Measurements from ENCODE around the gene RAB4A. TPM values are rescaled to one million over a fixed set of nuclear protein-coding genes. Genes with fewer than 3 reads are reported as not detected.

The RAB4A gene
- total RNA-seq, 2 experiments from 2014 or later = 26.7 to 28.7 TPM

DNA sequence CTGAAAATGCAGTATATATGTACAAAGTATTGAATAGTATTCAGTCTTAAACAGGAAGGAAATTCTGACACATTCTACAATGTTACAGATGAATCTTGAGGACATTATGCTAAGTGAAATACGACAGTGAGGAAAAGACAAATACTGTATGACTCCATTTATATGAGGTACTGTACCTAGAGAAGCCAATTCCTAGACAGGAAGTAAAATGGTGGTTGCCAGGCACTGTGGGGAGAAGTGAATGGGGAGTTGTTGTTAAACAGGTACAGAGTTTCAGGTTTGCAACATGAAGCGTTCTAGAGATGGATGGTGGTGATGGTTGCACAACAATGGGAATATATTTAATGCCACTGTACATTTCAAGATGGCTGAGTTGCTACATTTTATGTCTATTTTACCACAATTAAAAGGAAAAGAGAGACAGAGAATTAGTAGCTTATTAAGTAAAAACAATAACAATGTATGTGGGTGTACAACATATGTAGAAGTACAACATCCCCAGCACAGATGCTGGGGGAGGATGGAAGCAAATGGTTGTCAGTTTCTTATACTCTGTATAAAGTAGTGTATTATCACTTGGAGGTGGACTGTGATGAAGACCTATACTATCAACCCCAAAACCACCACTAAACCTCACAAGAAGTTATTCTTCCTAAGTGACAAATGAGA is 3.9 kb upstream of the RAB4A start:
- Histone ChIP-seq H3K27me3 (ENCODE audit: control insufficient read depth in 1 of 2, insufficient read depth in 2 of 2, low read length in 2 of 2) (no peaks in the 10 kb centered on the region), H3K9me3 (ENCODE audit: control insufficient read depth in 1 of 2, insufficient read depth in 1 of 2, low read length in 2 of 2) (peaks cover 0 to 10% of the 10 kb centered on the region in 2 experiments), H3K4me1 (ENCODE audit: insufficient read depth, low read length) (peaks cover 10% of the 10 kb centered on the region), H3K36me3 (ENCODE audit: insufficient read depth, low read length) (no peaks in the 10 kb centered on the region), H3K27ac (ENCODE audit: low read depth in 1 of 2, low read length in 2 of 2) (no peak overlapping the region), H3K4me3 (ENCODE audit: low read length) (no peak overlapping the region)
- Mint-ChIP-seq H3K4me3 (peak overlapping the region; percentile 39), H3K27ac (no peak overlapping the region), H3K27me3 (no peaks in the 10 kb centered on the region), H3K9me3 (peaks cover 6% of the 10 kb centered on the region), H3K36me3 (ENCODE audit: low read depth) (peaks cover 7% of the 10 kb centered on the region), H3K4me1 (ENCODE audit: low read depth) (peaks cover 7% of the 10 kb centered on the region)
- CTCF ChIA-PET = interaction anchor here (1.6 kb wide), 1 partner anchor 8 kb away, joined by 4 read pairs; no protein-coding TSS in a partner anchor
- intact Hi-C loops (cut with DNase I, micrococcal nuclease) = no loop called here
- ATAC-seq (ENCODE audit: poor library complexity) (no peak), DNase-seq (no peak)
- POLR2A ChIA-PET = no interaction called here
- TF ChIP-seq, protein P1, sequence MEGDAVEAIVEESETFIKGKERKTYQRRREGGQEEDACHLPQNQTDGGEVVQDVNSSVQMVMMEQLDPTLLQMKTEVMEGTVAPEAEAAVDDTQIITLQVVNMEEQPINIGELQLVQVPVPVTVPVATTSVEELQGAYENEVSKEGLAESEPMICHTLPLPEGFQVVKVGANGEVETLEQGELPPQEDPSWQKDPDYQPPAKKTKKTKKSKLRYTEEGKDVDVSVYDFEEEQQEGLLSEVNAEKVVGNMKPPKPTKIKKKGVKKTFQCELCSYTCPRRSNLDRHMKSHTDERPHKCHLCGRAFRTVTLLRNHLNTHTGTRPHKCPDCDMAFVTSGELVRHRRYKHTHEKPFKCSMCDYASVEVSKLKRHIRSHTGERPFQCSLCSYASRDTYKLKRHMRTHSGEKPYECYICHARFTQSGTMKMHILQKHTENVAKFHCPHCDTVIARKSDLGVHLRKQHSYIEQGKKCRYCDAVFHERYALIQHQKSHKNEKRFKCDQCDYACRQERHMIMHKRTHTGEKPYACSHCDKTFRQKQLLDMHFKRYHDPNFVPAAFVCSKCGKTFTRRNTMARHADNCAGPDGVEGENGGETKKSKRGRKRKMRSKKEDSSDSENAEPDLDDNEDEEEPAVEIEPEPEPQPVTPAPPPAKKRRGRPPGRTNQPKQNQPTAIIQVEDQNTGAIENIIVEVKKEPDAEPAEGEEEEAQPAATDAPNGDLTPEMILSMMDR (IDR thresholded peaks at IDR 0.05) = no peak

DNA sequence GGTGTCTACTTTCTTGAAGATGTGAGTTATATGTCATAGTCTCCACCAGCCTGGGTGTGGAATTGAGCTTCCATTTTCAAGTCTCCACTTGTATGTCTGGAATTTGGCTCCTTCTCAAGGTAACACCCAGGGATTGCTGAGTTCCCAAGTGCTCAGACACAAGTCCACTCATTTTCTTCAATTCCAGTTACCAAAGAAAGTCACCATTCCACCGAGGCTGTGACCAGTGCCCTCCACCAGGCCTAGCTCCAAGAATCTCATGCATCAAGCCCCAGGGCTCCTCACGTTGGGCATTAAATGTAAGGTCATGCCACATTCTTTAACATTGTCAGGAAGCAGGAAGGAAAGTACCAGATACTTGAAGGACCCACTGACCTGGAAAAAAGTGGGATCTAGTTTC is 2.4 kb upstream of the RAB4A start:
- peak overlapping the region; percentile 68 for H3K4me3 Mint-ChIP-seq
- POLR2A ChIA-PET = no interaction called here

DNA sequence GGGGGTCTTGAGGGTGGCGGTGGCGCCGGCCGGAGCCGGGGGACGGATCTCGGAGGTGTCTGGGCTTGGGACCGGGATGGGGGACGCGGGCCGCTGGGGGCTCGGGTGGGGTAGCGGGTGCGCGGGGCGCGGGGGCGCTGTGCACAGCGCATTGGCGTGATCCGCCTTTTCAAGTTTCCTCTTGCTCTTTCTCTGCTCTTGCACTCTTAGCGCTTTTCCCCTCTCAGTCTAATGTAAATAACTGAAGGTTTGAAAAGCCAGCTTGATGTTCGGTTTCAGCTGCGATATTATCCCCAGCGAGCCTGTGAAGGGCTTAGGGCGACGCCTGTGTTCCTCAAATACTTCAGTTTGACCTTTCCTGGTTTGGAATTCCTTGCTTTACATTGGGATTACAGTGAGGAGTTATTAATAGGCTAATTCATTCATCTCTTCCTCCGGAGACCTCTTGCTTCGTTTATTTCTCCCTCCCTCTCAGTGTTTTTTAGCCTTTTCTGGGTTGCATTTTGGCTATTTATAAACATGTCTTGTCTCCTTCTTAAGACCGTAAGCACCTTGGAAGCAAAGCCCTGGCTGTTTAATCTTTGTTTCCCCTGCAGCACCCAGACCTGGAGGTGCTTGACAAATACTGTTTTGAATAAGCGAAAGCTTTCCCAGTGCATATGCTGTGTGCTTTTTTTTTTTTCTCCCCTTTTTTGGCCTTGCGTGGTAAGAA is 693 bp downstream of the RAB4A start:
- Histone ChIP-seq H3K27me3 (ENCODE audit: control insufficient read depth in 1 of 2, insufficient read depth in 2 of 2, low read length in 2 of 2) (no peaks in the 10 kb centered on the region), H3K9me3 (ENCODE audit: control insufficient read depth in 1 of 2, insufficient read depth in 1 of 2, low read length in 2 of 2) (peaks cover 0 to 10% of the 10 kb centered on the region in 2 experiments), H3K36me3 (ENCODE audit: insufficient read depth, low read length) (no peaks in the 10 kb centered on the region), H3K4me1 (ENCODE audit: insufficient read depth, low read length) (peaks cover 34% of the 10 kb centered on the region), H3K27ac (ENCODE audit: low read depth in 1 of 2, low read length in 2 of 2) (no peak overlapping the region), H3K4me3 (ENCODE audit: low read length) (peak overlapping the region; percentile 80)
- peak overlapping the region; percentile 77 for H3K27ac Mint-ChIP-seq
- peaks cover 43% of the 10 kb centered on the region for H3K4me1 Mint-ChIP-seq (ENCODE audit: low read depth)
- H3K36me3 Mint-ChIP-seq (ENCODE audit: low read depth) = peaks cover 7% of the 10 kb centered on the region
- intact Hi-C loops (cut with DNase I, micrococcal nuclease) = loop anchor here (2.0 to 5.0 kb wide), 3 partner anchors 71 to 356 kb away; partner anchors contain the start of genes CCSAP (in 2 of the 2), NUP133 (in 1 of the 2), TAF5L (in 1 of the 2) and URB2 (in 1 of the 2)
- DNase-seq (peak in 10 of 14 experiments; percentile 19 to 66 (median 38)), ATAC-seq (ENCODE audit: poor library complexity) (peak; percentile 73)
- ChIA-PET POLR2A (interaction anchor here (0.7 to 2.8 kb wide), 5 partner anchors 10 to 236 kb away, joined by 3 to 16 read pairs (median 4); partner anchors contain the start of gene CCSAP), CTCF (no interaction called here)
- H3K9me3 Mint-ChIP-seq = peaks cover 6% of the 10 kb centered on the region
- H3K27me3 Mint-ChIP-seq = no peaks in the 10 kb centered on the region
- TF ChIP-seq, protein P1 (IDR thresholded peaks at IDR 0.05) = peak; percentile 16
- peak overlapping the region; percentile 99 for H3K4me3 Mint-ChIP-seq

More for the DNA sequence above, 2.4 kb upstream of the RAB4A start:
- H3K27me3 Mint-ChIP-seq = no peaks in the 10 kb centered on the region
- Histone ChIP-seq H3K36me3 (ENCODE audit: insufficient read depth, low read length) (no peaks in the 10 kb centered on the region), H3K4me1 (ENCODE audit: insufficient read depth, low read length) (peaks cover 26% of the 10 kb centered on the region), H3K27ac (ENCODE audit: low read depth in 1 of 2, low read length in 2 of 2) (no peak overlapping the region), H3K9me3 (ENCODE audit: control insufficient read depth in 1 of 2, insufficient read depth in 1 of 2, low read length in 2 of 2) (peaks cover 0 to 10% of the 10 kb centered on the region in 2 experiments), H3K27me3 (ENCODE audit: control insufficient read depth in 1 of 2, insufficient read depth in 2 of 2, low read length in 2 of 2) (no peaks in the 10 kb centered on the region), H3K4me3 (ENCODE audit: low read length) (no peak overlapping the region)
- H3K36me3 Mint-ChIP-seq (ENCODE audit: low read depth) = peaks cover 7% of the 10 kb centered on the region
- CTCF ChIA-PET = no interaction called here
- intact Hi-C loops (cut with DNase I, micrococcal nuclease) = no loop called here
- DNase-seq (no peak), ATAC-seq (ENCODE audit: poor library complexity) (no peak)
- peak overlapping the region; percentile 34 for H3K27ac Mint-ChIP-seq
- TF ChIP-seq, protein P1 (IDR thresholded peaks at IDR 0.05) = no peak
- H3K9me3 Mint-ChIP-seq = peaks cover 6% of the 10 kb centered on the region
- peaks cover 21% of the 10 kb centered on the region for H3K4me1 Mint-ChIP-seq (ENCODE audit: low read depth)
